ENCODE results near the gene FGF8.

The FGF8 gene

GRCh38 chr10:101782811-101783735 is 7.2 kb upstream of the FGF8 start, which contains the start of gene NPM3:
NPM3 (minus strand) TSS chr10:101783446; CDS start chr10:101783390, 56 bp downstream.
- in situ Hi-C loops (cut with HindIII; ENCODE audit: low sequenced_read_pairs): no loop called here

- in situ Hi-C loops (cut with HindIII; ENCODE audit: low sequenced_read_pairs): no loop called here
Observed at GRCh38 chr10:101781984-101782810, 6.3 kb upstream of the FGF8 start.

DNA sequence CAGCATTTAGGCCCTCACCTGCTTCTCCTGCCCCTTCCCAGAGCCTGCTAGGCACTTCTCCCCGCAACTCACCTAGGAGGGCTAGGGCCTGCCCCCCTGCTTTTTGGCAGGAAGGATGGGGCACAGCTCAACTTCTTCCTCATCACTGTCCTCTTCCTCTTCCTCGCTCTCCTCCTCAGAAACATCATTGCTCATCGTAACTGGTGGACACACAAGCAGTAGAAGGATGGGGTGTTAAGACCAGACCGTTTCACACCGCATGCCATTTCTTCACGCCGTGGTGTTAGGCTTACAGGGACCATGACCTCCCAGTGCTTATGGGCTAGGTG is 5.7 kb upstream of the FGF8 start:
- in situ Hi-C loops (cut with HindIII; ENCODE audit: low sequenced_read_pairs): no loop called here

GRCh38 chr10:101780818-101781654 is 5.1 kb upstream of the FGF8 start:
- in situ Hi-C loops (cut with HindIII; ENCODE audit: low sequenced_read_pairs): no loop called here

DNA sequence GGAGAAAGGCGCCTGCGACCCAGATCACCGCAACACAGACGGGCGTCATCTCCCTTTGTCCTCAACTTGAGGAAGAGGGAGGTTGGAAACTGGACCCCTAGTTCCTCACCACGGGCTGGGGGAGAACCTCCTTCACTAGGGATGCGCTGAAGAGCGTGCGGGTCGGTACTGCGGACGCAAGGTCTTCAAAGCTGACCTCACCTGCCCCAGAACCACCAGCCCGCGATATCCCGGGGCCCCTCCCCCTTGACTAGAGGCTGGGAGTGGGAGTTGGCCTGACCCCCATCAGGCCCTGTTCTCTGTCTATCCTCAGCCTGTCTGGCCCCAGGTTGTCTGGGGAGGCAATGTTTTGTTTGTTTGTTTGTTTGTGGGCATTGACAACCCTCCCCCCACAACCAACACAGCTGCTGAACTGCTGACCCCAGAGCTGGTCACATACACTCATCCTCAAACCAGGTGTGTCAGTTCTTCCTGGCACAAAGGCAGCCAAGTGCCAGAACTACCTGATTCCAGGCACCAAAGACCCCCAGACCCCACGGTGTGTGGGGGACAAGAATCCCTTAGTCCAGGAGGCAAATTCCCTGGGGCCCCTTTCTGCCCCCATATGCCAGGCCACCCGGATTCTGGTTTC is 4.4 kb upstream of the FGF8 start:
- in situ Hi-C loops (cut with HindIII; ENCODE audit: low sequenced_read_pairs): no loop called here

DNA sequence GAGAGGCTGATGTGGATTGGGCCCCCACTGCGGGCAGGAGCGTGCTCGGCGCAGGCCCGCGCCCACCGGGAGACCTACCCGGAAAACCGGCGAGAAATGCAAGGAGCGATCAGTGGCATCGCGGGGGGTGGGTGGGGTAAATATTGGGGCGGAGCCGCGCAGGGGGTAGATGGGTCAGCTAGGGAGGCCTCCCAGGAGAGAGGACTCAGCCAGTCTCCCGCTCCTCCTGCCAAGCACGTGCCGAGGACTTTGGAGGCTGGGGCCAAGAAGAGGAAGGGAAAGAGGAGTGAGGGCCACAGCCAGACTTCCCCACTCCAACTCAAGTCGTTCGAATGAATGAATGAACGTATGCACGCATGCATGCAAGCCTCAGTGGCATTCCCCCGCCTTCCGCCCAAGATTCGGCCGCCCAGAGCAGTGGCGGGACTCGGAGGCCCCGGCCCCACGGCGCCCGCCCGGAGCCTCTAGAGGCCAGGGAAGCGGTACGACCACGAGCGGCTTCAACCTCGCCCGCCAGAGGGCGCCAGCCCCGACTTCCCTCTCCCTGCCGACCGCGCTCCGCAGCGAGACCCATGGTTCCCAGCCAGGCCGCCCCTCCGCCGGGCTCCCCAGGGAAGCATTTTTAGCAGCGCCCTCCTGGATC is 3.8 kb upstream of the FGF8 start:
- in situ Hi-C loops (cut with HindIII; ENCODE audit: low sequenced_read_pairs): no loop called here

GRCh38 chr10:101778781-101779543 is 3.0 kb upstream of the FGF8 start:
- in situ Hi-C loops (cut with HindIII; ENCODE audit: low sequenced_read_pairs): no loop called here

DNA sequence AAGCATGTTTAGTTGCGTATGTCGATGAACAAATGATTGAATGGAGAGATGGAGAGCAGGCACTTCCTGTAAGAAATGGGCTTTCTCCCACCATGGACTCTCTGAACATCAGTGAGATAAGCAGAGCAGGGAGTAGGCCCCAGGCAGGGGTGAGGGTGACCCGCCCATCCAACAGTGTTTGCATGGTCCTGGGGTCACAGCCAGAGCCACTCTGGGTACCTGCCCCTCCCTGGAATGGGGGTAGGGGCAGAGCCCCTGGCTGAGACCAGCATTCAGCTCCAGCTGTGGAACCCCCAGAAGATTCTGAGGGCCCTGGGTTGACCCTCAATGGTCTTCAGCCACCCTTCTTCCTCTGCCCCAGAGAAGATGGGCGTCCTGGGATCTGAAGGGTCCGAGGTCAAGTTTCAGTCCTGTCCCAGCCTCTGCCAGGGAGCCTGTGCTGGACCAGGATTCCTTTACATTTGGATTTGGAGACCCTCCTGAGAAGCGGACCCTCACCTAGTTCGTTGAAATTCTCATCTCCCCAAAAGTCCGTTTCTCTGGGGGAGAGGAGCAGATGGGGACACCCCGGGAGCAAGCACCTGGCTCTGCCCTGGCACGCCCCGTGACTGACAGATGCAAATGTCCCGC is 2.4 kb upstream of the FGF8 start:
- in situ Hi-C loops (cut with HindIII; ENCODE audit: low sequenced_read_pairs): no loop called here

- in situ Hi-C loops (cut with HindIII; ENCODE audit: low sequenced_read_pairs): no loop called here
Observed at GRCh38 chr10:101777619-101778145, 1.8 kb upstream of the FGF8 start.

- in situ Hi-C loops (cut with HindIII; ENCODE audit: low sequenced_read_pairs): no loop called here
Observed at GRCh38 chr10:101776161-101776817, 375 bp upstream of the FGF8 start.

- in situ Hi-C loops (cut with HindIII; ENCODE audit: low sequenced_read_pairs): no loop called here
Observed at GRCh38 chr10:101774589-101775272, 1.2 kb downstream of the FGF8 start.

DNA sequence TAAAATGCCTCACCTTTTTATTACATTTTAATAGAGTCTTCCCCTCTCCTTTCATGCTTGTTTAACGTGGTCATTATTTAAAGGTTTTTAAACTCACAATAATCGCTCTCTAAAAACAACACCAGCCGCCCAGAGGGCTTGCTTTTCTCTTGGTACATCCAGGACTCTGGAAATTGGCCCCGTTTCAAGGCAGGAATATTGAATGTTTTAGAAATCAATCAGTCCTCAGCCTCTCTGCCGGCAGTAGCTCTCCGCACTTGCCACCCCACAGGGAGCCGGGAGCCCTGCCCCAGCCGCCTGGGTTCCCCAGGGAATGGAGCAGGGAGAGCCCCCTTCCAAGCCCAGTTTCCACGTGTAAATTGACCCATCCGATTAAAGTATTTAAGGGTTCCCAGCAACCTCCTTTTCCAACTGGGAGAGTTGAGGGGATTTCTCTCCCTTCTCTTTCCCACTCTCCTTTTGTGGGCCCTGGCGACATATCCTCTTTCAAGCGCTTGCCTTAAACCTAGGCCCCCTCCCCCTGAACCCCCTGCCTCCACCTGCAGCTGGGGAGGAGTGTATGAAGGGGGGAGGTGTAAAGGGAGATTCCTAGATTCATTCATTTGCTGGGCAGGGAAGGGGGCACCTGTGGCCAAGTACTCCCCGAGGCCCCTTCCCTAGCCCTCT is 1.9 kb downstream of the FGF8 start:
- in situ Hi-C loops (cut with HindIII; ENCODE audit: low sequenced_read_pairs): no loop called here

DNA sequence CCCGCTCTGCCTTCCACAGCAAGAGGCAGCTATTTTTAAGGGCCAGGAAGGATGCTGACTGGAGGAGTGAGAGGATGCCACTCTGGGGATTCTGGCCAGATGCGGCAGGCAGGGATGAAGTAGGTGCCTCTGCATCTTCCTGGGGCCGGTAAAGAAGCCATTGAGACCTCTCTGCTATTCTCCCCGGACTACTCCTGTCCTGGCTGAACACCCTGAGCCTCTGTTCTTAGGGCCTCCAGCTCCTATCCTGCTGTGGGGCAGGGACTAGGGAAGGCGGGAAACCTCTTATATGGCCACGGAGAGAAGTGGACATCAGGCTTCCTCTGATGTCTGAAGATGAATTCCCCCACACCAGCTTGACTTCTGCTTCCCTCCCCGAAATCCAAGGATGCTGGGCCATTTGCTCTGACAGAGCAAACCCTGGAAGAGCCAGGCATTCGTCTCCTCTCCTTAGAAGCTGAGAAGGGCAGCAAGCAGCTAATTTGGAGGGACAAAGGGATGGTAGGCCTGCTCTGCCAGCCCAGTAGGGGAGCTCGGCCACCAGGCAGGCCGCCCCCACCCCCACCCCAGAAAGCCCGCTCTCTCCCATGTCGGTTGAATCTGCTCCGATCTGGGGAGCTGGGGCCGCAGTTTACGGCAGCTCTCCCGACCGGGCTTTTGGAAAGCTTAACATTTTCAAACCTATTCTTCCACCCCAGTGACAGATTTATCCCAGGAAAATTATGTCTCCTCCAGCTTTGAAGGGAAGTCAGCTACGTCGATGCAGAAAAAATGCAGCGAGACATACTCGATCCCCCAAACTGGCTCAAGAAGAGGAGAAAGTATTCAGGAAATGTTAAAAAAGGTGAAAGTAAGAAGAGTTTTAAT is 2.8 kb downstream of the FGF8 start:
- in situ Hi-C loops (cut with HindIII; ENCODE audit: low sequenced_read_pairs): no loop called here

- in situ Hi-C loops (cut with HindIII; ENCODE audit: low sequenced_read_pairs): no loop called here
Observed at GRCh38 chr10:101772017-101772894, 3.7 kb downstream of the FGF8 start.

DNA sequence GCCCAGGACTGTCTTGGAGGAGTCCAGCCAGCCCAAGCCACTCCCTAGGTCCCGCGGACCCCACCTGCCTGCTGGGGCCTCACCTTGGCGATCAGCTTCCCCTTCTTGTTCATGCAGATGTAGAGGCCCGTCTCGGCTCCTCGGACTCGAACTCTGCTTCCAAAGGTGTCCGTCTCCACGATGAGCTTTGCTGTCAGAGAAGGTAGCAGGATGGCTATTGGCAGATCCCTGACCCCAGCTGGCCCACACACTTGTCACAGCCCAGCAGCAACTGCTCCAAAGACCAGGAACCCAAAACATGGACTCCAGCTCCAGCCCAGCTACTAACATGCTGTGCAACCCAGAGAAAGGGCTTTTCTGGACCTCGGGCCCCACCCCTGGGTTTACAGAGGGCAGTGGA is 4.5 kb downstream of the FGF8 start:
- in situ Hi-C loops (cut with HindIII; ENCODE audit: low sequenced_read_pairs): no loop called here
